Stromal cell of bone marrow (primary cell): ENCODE data around the gene PEX14.

Source experiments
- DNase-seq: peaks from one replicate; pipeline ENCODE4 v3.0.0-alpha.2; 2012; ENCODE audit warnings: low read depth

The PEX14 gene

DNA sequence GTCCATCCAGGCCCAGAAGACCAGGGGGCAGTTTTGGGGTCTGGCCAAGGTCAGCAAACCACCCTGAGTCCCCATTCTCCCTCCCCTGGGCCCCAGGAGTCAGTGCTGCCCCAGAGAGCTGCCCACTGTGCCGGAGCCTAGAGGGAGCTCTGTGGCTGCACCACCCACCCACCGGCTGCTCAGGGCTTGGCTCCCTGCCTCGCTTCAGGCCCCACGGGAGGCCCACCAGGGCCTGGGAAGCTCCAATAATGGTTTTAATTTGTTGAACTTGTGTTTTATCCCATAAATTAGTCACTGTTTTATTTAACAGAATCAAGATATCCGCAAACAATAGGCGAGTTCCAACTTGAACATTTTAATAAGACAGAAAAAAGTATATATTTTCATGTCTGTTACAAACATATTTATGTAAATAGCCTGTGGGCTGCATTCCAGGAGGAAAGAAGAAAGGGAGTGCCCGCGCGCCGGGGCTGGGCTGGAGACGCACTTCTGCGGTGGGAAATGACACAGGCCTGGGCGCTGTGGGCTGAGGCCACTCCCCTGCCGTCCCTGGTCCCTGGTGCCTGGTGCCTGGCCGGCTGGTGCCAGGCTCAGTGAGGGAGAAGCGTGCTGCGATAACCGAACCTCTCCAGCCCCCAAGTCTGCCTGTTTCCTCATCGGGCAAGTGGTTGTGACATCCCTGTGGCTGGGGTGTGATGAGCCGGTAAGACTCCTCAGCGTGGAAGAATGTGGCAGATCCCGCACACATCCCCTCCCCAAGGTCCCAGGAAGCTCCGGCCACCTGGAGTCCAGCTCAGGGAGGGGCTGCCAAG, 160.5 kb downstream of the PEX14 start:
- peak; percentile 4 for DNase-seq

DNA sequence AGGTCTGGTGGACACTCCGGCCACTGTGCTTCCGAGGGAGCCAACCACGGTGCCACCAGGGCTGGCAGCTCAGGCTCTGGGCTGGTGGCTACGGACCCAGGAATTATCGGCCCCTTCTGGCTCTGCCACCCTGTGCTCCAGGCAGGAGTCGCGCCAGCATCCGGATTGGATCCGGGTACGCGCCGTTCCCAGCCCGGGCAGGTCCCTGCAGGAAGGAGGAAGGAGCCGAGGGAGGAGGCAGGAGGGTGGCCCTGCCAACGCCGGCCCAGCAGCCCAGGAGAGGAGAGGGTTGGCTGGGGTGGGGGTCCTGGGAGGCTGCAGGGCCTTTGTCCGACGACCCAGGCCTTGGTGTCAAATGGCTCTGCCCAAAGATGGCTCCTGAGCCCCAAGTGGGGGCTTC, 161.2 kb downstream of the PEX14 start:
- no peak for DNase-seq

DNA sequence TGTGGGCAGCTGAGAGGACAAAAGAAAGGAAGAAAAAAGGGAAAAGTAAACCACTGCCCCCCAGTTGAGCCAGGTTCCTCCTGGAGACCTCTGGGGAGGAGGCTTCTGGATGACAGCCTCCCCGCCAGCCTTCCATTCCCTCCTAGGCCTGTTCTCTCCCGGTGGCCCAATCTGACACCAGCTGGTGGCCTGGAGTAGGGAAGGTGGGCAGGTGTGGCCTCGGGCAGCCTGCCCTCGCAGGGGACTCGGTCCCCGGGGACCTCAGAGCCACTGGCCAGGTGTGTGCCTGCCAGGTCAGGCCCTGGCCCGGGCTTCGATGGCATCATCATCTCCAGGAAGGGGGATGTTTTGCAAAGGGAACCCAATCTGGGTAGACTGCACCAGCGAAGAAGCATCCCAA, 162.7 kb downstream of the PEX14 start:
- DNase-seq, result no peak

GRCh38 chr1:10637834-10638558, 163.2 kb downstream of the PEX14 start:
- DNase-seq, result no peak

- DNase-seq, result no peak
These were observed 163.8 kb downstream of the PEX14 start for GRCh38 chr1:10638559-10639005.

- DNase-seq, result no peak
These were observed 164.4 kb downstream of the PEX14 start for GRCh38 chr1:10639011-10639774.

- DNase-seq, result no peak
These were observed 165.2 kb downstream of the PEX14 start for GRCh38 chr1:10639775-10640578.

DNA sequence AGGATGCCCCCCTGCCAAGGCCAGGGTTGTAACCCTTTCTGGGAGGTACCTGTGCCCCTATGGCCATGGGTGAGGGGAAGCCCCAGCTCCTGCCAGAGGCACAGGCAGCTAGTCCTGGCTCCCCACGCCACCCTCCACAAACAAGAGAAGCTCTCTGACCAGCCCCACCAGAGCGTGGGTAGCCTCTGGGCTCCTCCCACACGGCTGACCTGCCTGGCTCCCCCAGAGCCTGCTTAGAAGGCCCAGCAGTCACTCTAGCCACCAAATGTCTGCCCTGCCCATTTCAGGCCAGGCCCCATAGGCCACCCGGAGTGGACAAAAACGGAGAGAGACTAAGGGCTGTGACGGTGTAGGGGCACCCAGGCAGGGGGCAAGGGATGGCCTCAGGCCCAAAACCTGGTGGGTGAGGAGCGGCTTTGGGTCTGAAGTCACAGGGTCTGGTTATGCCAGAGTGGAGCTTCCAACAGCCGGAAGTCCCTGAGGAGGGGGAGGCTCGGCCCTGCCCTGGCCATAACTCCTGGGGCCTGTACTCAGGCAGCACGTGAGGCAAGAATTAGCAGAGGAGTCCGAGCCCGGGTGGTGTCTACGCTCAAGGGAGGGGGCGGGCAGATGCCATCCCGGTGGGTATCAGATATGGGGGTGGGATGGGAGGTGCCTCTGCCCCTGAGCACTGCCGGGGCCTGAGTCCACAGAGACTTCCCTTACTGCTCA, 166.2 kb downstream of the PEX14 start:
- DNase-seq, result no peak

- DNase-seq, result no peak
These were observed 167.2 kb downstream of the PEX14 start for GRCh38 chr1:10641976-10642375.

DNA sequence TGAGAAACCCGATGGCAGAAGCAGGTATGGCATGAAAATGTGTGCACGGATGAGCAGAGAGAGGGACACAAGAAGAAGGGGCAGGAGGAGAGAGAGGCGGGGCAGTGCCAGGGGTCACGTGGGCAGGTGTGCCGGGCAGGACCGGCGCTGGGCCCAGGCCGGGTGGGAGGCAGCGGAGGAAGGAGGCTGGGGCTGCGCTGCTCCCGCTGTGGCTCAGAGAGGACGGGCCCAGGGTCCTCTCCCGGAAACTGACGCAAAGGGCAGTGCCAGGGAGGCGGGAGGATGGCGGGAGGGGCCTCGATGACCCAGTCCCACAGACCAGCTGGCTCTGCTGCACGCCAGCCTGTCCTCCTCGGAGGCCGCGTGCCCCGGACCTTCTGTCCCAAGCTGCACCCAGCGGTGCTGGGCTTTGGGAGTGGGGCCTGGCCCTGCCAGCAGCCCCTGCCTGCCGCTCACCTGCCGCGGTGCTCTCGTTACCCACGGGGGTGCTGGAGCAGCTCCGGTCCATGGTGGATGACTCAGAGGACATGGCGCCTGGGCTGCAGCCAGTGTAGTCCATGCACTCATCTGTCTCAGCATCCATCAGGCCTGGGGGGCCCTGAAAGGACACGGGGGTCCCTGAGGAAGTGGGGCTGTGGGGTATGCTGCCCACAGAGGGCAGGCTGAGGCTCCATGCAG, 167.8 kb downstream of the PEX14 start:
- no peak for DNase-seq

- no peak for DNase-seq
These were observed 169.0 kb downstream of the PEX14 start for GRCh38 chr1:10643607-10644306.

GRCh38 chr1:10644307-10645128, 169.8 kb downstream of the PEX14 start:
- no peak for DNase-seq

DNA sequence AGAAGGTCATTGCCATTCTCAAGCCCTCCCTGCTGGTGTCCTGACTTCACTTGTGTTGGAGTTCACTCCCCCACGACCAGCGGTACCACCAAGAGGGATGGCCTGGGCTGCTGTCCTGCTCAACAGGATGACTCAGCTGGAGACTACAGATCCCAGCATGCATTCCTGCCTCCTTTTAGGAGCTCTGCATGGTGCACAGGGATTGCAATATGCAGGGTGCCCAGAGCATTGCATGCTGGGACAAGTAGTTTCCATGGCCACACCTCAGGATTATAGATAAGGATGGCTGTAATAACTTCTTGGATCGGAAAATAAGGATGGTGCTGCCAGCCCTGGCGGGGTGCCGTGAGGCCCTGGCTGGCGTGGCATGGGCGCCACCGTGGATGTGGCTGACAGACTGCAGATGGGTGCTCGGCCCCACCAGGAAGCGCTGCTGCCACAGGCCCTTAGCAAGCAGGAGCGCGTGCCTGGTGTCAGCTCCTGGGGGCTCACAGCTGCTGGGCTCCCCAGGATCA, 171.7 kb downstream of the PEX14 start:
- peak; percentile 36 for DNase-seq

DNA sequence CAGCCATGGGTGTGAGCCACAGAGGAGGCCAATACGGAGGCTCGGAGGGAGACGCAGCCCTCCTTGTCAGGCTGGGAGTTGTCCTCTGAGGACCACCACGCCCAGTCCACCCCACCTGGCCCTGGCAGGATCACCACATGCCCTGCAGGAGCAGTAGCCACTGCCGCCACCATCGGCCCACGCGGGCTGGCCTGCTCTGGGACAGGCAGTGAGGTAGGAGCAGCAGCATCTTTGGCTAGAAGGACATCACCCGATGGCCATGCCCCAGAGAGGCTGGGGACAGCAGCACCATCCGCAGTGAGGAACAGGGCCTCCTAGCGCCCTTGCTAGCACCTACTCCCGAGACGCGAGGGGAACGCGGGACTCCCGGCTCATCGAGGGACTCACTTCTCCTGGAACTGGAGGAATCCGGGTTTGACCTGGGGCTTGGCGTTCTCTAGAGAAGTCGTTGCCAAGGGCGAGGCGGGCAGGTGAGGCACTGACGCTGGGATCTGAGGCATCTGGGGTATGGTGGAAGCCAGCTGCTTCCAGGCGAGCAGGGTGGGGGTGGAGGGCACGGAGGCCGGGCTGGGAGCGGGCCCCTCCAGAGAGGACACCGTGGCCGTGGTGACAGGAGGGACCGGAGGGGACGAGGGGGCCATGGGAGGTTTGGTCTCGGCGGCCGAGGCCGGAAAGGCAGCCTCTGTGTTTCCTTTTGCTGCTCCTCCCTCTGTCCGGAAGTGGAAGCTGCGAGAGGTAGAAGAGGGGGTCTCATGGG, 172.8 kb downstream of the PEX14 start:
- no peak for DNase-seq

DNA sequence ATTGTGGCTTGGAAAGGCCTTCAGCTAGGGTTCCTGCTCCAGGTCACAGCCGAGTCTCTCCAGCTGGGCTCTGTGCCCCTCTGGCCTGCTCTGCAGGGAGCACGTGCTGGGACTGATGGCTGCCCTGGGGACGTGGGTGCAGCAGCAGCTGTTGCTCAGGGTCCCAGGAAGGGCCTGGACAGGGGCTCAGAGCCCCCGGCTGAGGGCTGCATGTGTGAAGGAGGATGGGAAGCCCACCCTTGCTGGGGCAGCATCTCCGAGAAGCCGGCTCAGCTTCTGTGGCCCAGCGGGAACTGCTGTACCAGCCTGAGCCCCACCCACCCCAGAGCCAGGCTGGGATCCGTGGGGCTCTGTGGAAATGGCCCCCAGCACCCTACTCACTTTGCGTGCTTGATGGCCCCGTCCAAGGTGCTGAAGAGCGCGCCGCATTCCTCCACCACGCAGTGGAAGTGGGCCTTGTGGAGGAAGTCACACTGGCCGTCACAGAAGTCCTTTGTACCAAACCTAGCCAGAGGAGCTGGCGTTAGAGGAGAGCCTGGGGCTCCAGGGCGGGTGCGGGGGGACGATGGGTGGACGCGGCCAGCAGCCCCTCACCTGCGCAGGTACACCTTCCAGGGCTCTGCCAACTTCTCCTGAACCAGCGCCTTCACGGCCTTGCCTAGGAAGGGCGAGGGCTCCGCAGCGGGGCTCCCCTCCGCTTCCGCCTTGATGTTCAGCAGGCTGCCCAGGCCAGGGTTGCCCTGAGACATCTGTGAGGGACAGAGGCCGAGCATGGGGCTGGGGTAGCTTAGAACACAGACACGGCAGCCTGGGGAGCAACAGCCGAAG, 174.2 kb downstream of the PEX14 start:
- no peak for DNase-seq

DNA sequence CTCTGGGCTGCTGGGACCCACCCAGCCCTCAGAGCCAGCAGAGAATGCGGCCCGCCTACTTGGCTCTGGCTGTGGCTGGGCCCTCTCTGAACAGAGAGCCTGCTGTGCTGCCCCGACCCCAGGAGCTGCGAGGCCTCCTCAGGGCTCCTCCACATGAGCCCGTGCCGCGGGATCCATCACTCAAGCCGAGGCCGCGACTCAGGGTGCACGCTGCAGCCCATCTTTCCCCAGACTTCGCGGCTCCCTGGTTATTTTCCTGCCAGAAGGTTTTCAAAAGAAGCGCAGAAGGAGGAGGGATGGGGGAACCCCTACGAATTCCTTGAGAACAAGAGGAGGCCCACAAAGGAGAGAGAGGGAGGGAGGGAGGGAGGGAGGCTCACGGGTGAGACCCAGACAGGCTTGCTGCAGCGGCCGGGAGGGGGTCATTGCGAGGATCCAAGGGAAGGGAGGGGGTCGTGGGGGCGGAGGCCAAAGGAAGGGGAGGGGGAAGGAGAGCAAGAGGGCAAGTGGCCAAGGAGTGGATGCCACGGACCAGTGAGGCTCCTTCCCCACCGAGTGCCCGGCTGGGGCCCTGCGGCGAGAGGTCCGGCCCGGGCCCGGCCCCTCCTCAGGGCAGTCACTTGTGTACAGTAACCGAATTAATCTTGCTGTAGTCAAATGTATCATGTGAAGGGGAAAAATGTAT, 174.9 kb downstream of the PEX14 start:
- no peak for DNase-seq
